HG03558 (cell line): ENCODE results near the gene GTF3C1.
A peak's percentile ranks its signal among the peaks of the same experiment; 100 is the strongest.

Experiments
- ATAC-seq: cut with Tn5 transposase; IDR thresholded peaks from one replicate; pipeline ENCODE4 v1.9.1; 2021; ENCODE audit warnings: moderate number of reproducible peaks; ENCODE audit not compliant: unreplicated experiment; ENCODE audit errors: extremely low read depth

The GTF3C1 gene, protein sequence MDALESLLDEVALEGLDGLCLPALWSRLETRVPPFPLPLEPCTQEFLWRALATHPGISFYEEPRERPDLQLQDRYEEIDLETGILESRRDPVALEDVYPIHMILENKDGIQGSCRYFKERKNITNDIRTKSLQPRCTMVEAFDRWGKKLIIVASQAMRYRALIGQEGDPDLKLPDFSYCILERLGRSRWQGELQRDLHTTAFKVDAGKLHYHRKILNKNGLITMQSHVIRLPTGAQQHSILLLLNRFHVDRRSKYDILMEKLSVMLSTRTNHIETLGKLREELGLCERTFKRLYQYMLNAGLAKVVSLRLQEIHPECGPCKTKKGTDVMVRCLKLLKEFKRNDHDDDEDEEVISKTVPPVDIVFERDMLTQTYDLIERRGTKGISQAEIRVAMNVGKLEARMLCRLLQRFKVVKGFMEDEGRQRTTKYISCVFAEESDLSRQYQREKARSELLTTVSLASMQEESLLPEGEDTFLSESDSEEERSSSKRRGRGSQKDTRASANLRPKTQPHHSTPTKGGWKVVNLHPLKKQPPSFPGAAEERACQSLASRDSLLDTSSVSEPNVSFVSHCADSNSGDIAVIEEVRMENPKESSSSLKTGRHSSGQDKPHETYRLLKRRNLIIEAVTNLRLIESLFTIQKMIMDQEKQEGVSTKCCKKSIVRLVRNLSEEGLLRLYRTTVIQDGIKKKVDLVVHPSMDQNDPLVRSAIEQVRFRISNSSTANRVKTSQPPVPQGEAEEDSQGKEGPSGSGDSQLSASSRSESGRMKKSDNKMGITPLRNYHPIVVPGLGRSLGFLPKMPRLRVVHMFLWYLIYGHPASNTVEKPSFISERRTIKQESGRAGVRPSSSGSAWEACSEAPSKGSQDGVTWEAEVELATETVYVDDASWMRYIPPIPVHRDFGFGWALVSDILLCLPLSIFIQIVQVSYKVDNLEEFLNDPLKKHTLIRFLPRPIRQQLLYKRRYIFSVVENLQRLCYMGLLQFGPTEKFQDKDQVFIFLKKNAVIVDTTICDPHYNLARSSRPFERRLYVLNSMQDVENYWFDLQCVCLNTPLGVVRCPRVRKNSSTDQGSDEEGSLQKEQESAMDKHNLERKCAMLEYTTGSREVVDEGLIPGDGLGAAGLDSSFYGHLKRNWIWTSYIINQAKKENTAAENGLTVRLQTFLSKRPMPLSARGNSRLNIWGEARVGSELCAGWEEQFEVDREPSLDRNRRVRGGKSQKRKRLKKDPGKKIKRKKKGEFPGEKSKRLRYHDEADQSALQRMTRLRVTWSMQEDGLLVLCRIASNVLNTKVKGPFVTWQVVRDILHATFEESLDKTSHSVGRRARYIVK (N-terminal part only)

DNA sequence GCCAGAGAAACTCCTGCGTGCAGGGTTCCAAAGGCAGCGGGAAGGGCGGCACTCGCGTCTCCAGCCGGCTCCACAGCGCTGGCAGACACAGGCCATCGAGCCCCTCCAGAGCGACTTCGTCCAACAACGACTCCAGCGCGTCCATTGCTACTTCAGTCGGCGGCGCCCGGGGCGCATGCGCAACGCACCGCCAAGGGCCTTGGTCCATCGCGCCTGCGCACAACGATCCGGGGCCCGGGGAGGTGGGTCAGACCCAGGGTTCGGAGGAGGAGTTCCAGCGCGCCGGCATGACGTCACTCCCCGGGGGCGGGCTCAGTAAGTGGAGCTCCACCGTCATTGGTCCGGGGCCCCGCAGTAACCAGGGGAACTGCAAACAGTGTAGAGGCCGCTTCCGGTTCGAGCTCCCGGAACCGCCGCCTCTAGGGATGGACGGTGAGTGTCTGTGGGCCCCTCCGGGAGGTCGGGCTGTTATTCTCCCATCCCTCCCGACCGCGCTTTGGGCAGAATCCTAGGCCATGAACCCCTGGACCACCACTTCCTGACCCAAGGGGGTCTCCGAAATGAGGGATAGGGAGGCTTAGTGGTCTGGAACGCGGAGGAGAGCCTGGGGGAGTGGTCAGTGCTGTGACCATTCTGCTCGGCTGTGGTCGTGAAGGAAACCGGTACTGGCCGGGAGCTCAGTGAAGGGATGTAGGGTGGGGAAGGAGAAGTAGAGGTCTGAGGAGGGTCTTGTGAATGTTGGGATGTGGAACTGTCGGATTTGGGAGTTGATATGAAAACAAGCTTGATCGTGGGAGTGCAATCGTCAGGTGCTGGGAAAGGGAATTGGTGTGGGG lies at the start of gene GTF3C1, which contains the start of gene KATNIP:
GTF3C1 (minus strand) TSS at position 168 of the 836 bp plus-strand sequence; CDS start at position 145, 23 bp downstream.
KATNIP (plus strand) TSS at position 399 of the 836 bp plus-strand sequence; CDS start at position 426, 27 bp downstream.
- peak; percentile 95 for ATAC-seq

DNA sequence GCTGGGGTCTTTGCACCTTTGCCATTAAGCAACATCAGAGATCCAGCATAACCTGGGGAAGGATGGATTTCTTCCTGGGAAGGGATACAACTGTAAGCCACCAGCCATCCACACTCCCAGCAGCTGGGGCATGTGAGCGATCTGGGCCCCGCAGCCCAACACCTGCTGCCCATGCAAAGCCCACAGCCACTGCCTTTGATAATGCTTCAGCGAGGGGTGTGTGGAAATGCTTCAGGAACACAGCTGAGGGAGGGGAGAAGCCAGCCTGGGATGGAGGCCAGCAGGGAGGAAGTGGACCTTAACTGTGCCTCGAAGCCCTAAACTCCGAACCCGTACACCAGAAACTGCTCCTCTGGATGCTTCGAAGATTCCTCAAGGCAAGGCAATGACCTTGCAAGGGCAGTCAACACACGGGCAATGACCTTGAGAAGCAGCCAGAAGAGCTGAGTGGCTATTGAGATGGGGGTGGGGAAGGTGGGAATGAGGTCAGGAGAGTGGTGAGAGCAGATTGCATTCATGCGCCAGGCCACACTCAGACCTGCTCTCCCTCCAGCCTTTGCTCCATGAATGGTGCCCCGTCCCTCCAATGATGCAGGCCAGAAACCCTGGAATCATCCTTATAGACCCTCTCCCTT lies 49.3 kb upstream of the GTF3C1 start:
- no peak for ATAC-seq

DNA sequence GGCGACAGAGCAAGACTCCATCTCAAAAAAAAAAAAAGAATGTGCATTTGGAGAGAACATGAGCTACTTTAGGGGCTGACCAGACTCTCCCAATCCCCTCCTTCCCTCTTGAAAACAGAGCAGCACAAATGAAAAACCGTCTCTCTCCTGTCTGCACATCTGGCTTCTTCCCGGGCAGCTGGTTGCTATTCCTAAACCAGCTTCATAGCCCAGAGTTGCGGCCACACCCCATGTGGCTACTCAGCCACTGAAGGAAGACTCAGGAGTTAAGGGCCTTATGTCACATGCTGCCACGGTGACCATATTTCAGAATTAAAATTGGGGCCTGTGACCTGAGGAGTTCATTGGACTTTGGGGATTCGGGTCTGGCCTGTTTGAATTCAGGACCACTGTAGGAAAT lies 48.5 kb upstream of the GTF3C1 start:
- no peak for ATAC-seq

DNA sequence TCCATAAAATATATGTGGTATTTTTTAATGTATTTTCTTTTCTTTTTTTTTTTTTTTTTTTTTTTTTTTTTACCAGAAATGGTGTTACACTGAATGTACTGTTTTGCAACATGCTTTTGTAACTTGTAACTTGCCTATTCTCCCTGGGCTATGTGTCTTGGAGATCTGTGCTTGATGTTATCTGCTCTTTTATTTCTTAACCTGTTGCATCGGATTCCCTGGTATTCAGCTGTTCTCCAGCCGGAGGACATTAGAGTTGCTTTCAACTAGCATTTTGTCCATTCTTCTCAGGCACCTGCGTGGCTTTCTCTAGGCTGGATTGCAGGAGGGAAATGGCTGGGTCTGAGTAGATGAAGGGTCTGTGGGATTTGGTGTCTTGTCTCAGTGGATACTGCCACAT lies 47.6 kb upstream of the GTF3C1 start:
- ATAC-seq = no peak

DNA sequence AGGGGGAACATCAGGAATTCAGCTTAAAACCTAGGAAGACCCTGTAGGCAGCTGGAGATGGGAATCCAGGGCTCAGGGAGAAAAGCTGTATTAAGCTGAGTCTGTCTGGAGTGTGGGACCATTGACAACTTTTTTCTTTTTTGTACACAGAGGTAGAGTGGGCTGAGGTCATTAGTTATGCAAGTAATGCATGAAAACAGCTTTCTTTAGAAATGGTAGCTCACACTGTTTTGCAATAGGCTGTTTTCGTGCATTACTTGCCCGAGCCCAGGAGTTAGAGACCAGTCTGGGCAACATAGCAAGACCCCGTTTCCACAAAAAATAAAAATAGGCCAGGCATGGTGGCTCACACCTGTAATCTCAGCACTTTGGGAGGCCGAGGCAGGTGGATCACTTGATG lies 46.7 kb upstream of the GTF3C1 start:
- no peak for ATAC-seq

DNA sequence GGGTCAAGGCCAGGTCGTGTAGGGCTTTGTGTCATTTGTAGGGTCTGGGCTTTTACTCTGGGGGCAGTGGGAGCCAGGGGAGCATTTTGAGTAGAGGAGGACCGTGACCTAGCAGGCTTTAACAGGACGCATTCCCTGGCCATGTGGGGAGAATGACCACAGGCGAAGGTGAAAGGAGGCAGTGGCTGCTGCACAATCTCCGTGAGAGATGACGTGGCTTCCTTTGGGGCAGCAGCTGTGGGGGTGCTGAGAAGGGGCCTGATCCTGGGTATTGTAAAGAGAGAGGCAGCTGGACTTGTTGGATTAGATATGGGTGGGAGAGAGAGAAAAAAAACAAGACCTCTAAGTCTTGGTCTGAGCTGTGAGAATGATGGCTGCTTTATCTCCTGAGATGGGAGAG lies 46.3 kb upstream of the GTF3C1 start:
- ATAC-seq = no peak

DNA sequence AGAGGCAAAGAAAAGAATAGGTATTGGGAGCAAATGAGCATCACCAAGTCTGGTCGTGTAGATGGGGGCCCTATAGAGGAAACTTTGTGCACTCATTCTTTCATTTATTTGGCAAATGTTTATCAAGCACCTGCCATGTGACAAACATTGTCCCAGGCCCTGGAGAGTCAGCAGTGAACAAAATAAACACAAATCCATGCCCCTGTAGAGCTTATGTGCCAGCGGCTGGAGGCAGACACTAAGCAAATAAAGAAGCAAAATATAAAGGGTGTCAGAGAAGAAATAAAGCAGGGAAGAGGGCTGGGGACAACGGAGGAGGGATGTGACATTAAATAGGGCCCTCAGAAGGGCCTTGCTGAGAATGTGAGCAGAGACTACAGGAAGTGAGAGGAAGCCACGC lies 45.8 kb upstream of the GTF3C1 start:
- ATAC-seq = no peak

DNA sequence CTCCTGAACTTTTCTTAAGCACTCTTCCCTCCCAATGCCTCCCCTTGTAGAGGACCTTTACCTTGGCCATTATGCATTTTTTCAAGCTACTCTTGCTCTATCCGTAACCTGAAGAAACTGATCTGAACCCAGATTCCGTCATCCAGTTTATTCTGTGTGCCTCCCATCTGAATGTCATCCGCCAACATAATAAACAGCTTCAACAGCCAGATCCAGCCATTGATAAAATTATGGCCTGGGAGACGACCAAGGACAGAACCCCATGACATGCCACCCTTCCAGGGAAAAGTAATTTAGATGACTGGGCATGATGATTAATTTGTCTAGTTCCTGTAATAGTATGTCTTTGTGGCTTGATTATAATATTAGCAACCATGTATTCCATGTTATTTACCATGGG lies 42.1 kb upstream of the GTF3C1 start:
- no peak for ATAC-seq

DNA sequence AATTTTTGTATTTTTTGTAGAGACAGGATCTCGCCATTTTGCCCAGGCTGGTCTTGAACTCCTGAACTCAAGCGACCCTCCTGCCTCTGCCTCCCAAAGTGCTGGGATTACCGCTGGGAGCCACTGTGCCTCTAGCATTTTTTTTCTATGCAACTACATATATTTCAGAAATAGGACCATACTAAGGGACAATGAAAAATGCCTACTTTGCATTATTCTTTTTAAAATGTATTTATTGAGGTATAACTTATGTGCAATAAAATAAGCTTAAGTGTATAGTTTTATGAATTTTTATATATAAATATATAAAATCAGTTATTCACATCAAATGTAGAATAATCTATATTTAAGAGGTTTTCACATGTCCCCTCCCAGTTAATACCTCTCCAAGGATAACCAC lies 38.3 kb upstream of the GTF3C1 start:
- no peak for ATAC-seq

DNA sequence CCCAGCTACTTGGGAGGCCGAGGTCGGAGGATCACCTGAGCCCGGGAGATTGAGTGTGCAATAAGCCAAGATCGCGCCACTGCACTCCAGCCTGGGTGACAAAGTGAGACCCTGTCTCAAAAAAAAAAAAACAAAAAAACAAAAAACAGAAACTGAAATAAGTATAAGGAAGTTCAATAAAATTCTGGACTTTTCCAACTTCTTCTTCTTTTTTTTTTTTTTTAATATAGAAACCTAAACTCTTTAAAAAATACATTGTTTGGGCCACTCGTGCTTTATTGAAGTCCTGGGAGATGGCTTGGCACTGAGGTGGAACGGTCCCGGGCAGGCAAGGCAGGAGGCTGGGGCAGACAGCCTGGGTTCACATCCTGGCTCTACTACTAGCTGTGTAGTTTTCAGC lies 37.0 kb upstream of the GTF3C1 start:
- no peak for ATAC-seq

DNA sequence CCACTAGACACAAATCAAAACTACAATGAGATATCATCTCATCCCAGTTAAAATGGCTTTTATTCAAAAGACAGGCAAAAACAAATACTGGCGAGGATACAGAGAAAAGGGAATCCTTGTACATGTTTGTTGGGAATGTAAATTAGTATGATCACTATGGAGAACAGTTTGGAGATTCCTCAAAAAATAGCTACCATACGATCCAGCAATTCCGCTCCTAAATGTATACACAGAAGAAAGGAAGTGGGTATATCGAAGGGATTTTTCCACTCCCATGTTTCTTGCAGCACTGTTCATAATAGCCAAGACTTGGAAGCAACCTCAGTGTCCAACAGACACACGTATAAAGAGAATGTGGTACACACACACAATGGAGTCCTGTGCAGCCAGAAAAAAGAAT lies 35.5 kb upstream of the GTF3C1 start:
- ATAC-seq = no peak

DNA sequence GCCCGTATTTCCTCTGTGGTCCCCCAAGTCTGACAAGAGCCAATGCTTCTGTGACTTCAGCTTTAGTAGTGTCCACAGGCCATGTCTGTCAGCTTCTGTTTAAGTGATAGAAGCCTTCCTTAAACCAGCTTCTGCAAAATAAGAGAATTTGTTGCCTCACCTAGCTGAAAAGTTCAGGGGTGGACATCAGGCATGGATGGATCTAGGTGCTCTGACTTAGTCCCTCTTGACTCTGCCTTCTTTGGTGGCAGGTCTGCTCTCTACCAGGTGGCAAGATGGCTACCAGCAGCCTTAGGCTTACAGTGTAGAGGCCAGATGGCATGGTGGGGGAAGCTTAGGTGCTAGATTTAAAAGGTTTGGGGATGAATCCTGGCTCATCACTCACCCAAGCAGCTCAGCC lies 33.9 kb upstream of the GTF3C1 start:
- ATAC-seq = no peak

DNA sequence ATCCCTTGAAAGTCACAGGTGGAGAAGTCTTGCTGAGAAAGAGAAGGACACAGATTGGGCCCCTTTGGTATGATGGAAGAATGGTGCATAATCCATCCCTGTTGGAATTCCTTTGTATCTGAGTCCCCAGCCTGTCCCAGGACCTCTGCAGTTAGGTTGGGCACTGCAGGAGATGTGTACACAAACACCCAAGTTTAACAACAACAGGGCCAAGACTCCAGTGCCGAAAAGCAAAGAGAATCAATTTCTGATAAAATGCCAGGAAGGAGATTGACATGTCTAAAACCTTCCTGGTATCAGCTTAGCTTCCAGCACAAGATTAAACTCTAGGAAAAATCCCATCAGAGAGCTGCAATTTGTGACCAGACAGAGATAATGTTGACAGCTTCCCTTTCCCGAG lies 33.2 kb upstream of the GTF3C1 start:
- ATAC-seq = no peak

DNA sequence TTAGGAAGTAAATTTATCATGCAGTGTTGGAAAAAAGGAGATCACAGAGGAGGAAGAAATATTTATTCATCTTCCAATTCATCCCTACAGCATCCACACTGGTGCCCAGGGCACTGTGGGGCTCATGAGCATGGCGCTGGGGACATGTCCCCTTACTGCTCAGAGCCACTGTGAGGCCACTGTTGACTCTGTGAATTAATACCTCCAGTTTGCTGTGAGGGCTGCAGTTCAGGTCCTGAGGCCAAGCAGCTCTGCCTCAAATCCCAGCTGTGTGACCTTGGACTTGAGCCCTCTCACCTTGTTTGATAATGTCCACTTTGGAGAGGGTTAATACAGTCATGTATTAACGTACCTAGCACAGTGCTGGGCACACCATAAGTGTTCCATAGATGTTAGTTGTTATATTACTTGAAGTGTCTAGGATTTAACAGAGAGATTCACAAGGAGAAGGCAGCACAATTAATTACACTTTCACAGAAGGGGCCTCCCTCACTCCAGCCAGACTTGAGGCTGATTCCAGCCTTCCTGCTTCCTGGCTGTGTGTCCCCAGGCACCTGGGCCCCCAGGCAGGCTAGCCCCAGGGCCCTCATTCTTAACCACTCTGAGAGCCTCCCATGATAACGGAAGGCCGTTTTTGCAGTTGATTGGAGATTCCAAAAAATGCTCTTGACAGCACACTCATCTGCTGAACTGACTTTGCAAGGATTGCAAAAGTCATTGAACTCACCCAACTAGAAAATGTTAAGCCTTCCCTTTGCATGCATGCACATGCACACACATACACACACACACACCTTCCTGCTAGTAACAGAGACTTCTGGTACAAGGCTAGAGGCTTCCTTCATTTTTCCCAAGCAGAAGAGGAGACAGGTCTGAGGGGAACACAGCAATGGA lies 29.6 kb upstream of the GTF3C1 start:
- ATAC-seq = no peak

DNA sequence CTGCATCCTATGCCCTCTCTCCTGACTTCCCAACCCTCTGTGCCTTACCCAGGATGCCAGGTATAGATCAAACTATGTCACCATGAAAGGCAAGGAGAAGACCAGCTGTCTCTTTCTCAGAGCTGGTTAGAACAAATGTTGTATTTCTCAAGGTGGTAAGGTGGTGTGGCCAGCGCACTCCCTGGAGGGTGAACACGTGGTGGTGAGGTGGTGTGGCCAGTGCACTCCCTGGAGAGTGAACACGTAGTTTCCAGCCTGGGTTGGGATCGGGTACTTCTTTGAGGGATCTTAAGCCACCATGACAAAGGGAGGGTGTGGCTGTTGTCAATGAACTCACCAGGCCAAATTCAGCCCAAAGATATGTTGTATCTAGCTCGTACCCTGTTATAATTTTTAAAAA lies 27.0 kb upstream of the GTF3C1 start:
- ATAC-seq = no peak

DNA sequence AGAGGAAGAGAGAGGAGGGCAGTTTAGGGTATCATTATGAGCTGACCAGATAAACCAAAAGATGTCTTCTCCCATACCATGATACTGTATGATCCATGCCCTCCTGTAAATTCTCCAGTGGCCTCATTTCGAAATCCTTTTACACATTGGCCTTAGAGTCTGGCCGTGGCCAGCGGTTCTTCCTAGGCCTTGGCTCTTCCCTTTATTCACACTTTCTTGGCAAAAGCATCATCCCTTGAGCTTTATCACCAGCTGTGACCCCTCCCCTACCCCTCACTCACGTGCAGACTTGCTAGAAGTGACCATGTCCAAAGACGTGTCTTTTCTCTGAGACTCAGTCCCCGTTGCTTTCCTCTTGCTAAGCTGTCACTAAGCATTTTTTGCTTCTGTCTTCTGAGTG lies 23.0 kb upstream of the GTF3C1 start:
- ATAC-seq = no peak

DNA sequence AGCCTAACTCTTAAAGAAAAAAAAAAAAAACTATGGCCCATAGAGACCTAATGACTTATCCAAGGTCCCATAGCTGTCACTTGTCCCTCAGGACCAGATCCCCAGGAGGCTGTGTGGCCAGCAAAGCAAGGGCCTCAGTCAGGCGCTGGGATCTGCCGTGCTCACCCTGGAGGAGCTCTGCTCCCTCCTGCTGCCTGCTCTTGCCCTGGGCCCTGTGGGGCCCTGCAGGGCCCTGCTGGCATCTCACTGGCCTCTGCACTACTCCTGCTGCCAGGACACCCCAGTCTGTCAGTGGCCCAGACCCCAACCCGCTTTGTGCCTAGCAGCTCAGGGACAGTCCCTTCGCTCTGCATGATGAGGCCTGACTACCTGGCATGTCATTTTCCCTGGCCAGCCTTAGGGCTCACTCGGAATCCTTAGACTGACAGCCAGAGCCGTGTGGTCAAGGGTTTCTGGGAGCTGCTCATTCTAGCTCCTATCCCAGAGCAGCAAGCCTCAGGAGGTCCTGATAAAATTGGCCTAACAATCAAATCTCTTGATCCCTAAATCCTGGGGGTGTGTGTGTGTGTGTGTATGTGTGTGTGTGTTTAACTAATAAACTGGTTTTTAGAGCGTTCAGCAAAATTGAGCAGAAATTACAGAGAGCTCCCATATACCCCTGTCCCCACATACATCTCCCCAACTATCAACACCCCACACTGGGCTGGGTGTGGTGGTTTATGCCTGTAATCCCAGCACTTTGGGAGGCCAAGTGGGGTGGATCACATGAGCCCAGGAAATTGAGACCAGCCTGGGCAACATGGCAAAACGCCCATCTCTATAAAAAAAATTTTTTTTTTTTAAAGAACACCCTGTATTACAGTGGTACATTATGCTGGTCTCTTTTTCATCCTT lies 22.0 kb upstream of the GTF3C1 start:
- ATAC-seq = no peak
